ENCODE data around the gene ODAD3.
"Not testable (repeated sequence)": the region's sequence is repeated elsewhere in the genome, so short reads cannot be mapped to it uniquely, and the experiment has no call there.

The ODAD3 gene

DNA sequence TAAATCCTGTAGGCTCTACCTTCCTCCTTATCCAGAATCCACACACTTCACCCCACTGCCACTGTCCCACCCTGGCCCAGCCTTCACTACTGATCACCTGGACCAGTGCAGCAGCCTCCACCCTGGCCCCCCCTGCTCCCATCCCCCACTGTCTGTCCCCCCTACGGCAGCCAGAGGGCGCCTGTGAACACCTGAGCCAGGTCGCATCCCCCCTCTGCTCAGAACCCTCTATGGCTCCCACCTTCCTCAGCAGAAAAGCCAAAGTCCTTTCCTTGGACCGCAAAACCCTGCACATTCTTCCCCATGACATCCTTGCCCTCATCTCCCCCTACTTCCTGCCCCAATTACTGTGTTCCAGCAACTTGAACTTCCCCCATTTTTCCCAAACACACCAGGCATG is 25.3 kb upstream of the ODAD3 start:
- DNase-seq (ENCODE audit: low spot score), result no peak

DNA sequence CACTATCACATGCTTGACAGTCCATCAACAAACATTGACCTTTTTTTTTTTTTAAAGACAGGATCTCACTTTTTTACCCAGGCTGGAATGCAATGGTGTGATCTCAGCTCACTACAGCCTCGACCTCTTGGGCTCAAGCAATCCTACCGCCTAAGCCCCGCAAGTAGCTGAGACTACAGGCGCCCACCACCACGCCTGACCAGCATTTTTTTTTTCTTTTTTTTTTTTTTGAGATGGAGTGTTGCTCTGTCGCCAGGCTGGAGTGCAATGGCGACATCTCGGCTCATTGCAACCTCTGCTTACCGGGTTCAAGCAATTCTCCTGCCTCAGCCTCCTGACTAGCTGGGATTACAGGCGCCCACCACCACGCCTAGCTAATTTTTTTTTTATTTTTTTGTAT is 24.0 kb upstream of the ODAD3 start:
- DNase-seq (ENCODE audit: low spot score), result not testable (repeated sequence)

GRCh38 chr19:11458236-11458900 is 23.4 kb upstream of the ODAD3 start:
- DNase-seq (ENCODE audit: low spot score), result no peak

- no peak for DNase-seq (ENCODE audit: low spot score)
These were observed 22.9 kb upstream of the ODAD3 start for GRCh38 chr19:11457831-11458230.

- DNase-seq (ENCODE audit: low spot score), result peak; percentile 57
These were observed 22.2 kb upstream of the ODAD3 start for GRCh38 chr19:11457115-11457514.

DNA sequence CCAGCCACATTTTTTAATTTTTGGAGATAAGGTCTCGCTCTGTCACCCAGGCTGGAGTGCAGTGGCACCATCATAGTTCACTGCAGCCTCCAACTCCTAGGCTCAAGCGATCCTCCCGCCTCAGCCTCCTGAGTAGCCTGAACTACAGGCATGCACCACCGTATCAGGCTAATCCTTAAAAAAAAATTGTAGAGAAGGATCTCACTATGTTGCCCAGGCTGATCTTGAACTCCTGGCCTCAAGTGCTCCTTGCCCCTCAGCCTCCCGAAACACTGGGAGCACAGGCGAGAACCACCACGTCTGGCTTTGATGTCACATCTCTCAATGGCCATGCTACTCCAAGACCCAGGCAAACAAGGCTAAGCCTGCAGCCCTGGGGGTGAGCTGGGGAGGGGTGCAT is 21.7 kb upstream of the ODAD3 start:
- DNase-seq (ENCODE audit: low spot score), result no peak

DNA sequence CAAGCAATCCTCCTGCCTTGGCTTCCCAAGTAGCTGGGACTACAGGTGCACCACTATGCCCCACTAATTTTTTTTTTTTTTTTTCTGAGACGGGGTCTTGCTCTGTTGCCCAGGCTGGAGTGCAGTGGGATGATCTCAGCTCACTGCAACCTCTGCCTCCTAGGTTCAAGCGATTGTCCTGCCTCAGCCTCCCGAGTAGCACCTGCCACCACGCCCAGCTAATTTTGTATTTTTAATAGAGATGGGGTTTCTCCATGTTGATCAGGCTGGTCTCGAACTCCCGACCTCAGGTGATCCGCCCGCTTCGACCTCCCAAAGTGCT is 20.3 kb upstream of the ODAD3 start:
- DNase-seq (ENCODE audit: low spot score), result not testable (repeated sequence)

GRCh38 chr19:11453468-11454341 is 18.8 kb upstream of the ODAD3 start:
- DNase-seq (ENCODE audit: low spot score), result no peak

DNA sequence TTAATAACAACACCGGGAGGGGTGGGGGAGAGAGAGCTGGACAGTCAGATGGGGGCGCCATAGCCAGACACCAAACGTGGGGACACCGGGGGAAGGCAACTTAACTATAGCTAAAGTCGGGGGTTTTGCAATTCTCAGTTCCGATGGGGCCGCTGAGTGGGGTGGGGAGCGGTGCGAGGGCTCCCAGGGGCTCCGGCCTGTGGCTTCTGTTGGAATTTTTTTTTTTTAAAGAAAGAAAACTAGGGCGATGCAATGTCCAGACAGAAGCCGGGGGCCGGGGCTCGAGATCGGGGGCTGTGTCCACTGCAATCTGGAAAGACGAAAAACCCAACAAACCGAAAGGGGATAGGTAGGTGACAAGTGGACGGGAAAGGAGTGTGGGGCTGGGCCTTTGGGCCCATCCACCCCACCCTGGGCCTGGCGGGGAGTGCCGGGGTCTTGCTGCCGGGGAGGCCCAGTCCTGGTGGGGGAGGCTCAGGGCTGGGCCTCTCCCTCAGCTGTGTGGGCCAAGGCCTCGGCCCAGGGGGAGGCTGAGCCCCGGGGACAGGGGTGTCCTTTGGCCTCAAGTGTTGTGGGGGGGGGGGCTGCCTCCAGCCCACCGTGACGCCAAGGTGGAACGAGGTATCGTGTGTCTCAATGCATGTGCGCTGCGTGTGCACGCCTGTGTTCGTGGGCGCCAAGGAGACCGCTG is 17.8 kb upstream of the ODAD3 start:
- DNase-seq (ENCODE audit: low spot score), result no peak

DNA sequence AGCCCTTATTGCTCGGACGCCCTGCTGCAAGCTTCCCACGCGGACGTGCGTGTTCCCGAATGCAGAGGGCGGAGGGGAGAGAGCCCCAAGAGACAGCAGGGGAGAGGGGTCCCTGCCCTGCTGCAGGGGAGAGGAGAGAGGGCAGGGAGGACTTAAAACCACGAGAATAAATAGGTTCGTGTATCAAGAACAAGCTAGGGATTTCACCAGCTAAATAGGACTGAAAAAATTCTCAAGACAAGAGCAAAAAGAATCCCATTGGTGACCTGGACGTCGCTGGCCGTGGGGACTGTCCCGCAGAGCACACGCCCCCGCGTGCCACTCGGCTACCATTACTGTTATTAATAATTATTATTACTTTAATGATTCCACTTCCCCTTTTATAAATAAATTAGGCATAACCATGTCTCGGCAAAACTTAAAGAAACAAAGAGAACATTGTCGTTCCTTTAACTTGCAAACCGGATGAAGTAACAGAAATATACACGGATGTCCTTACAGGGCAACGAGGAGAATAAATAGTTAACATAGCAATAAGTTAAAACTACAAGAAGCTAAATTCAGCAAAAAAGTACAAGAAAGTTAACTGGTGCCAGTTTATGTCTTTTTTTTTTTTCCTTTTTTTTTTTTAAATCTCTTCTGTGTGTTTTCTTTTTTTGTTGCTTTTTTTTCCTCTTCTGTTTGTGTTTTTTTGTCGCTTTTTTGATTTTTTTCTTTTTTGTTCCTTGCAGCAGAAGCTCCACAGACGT is 17.1 kb upstream of the ODAD3 start:
- DNase-seq (ENCODE audit: low spot score), result peak; percentile 6

GRCh38 chr19:11451327-11451870 is 16.5 kb upstream of the ODAD3 start:
- DNase-seq (ENCODE audit: low spot score), result no peak

- no peak for DNase-seq (ENCODE audit: low spot score)
These were observed 15.8 kb upstream of the ODAD3 start for GRCh38 chr19:11450570-11451326.

- DNase-seq (ENCODE audit: low spot score), result no peak
These were observed 14.1 kb upstream of the ODAD3 start for GRCh38 chr19:11448923-11449554.

DNA sequence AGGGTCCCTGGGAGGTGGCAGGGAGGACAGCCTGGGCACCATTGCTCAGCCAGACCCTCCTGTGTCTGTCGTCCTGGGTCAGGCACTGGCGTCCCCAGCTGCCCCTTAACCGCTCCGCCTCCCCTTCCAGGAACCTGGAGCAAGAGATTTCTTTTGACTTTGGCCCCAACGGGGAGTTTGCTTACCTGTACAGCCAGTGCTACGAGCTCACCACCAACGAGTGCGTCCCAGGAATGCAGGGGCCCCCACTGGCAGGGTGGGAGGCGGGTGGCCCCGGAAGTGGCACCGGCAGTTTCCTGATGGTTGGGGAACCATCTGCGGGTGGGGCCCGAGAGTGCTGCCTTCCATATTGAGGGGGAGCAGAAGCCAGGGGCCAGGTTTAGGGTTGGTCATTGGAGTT is 13.5 kb upstream of the ODAD3 start:
- DNase-seq (ENCODE audit: low spot score), result no peak

DNA sequence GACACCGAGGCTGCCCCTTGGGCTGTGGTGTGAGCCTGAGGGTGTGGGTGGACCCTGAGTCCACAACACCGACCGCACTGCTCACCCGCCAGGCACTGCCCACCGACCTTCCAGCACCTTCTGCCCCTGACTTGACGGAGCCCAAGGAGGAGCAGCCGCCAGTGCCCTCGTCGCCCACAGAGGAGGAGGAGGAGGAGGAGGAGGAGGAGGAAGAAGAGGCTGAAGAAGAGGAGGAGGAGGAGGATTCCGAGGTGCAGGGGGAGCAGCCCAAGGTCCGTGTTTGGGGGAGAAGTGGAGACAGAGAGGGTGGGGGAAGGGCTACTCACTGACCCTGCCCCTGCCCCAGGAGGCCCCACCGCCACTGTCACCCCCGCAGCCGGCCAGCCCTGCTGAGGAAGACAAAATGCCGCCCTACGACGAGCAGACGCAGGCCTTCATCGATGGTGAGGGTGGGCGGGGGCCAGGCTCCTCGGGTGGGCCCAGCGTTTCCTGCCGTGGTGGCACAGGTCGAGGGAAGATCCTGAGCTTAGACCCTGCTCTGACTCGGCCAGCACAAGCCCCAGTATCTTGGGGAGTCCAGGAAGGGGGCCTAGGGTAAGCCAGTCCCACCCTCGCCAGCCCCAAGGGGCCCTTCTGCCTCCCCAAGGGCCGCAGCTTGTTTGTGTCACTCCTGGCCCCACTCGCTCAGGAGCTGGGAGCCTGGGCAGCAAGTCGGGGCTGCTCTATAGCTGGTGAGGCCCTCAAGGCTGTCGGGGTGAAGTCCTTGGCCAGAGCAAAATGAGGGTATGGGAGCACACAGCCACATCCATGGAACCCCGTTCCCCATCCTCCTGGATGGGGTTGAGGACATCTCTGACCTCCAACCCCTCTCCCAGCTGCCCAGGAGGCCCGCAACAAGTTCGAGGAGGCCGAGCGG is 12.7 kb upstream of the ODAD3 start:
- DNase-seq (ENCODE audit: low spot score), result no peak

- peak; percentile 91 for DNase-seq (ENCODE audit: low spot score)
These were observed 11.9 kb upstream of the ODAD3 start for GRCh38 chr19:11446652-11447301.

DNA sequence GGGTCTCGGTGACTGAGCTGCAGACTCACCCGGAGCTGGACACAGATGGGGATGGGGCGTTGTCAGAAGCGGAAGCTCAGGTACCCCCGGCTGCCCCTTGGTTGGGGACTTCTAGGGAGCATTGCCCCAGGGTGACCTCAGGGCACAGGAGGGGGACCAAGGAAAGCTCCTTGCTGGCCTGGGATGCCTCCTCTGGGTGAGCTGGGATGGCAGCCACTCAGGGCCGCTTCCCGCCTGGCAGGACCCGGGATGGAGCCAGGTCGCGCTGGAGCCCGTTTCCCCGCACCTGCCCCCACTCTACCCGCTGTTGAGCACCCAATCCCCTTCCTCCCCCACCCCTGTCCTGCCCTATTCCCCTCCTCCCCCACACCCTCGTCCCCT is 11.3 kb upstream of the ODAD3 start:
- no peak for DNase-seq (ENCODE audit: low spot score)

DNA sequence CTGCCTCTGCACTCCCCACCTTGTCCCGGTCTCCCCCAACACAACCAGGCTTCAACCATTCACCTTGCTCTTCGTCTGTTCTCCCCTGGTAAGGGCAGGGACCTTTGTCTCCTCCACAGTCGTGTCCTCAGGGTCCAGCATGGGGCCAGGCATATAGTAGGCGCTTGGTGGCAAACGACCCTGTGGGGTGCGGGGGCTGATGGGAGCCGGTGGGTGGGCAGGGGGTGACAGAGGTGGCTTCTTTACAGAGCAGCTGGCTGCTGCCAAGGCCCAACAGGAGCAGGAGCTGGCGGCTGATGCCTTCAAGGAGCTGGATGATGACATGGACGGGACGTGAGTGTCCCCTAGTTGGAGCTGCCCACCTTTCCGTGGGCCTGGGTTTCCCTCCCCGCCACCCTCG is 10.2 kb upstream of the ODAD3 start:
- DNase-seq (ENCODE audit: low spot score), result no peak

- DNase-seq (ENCODE audit: low spot score), result no peak
These were observed 9.1 kb upstream of the ODAD3 start for GRCh38 chr19:11444059-11444458.
